CD1c-positive myeloid dendritic cell (primary cell): ENCODE data around the gene UGT2A1.

Source experiments
- DNase-seq: peaks from one replicate; pipeline ENCODE4 v3.0.0-alpha.2; 2016; ENCODE audit errors: extremely low spot score

The UGT2A1 gene

GRCh38 chr4:69589884-69590283 is 63.2 kb downstream of the UGT2A1 start:
- no peak for DNase-seq

GRCh38 chr4:69584135-69584534 is 68.9 kb downstream of the UGT2A1 start:
- DNase-seq: no peak

DNA sequence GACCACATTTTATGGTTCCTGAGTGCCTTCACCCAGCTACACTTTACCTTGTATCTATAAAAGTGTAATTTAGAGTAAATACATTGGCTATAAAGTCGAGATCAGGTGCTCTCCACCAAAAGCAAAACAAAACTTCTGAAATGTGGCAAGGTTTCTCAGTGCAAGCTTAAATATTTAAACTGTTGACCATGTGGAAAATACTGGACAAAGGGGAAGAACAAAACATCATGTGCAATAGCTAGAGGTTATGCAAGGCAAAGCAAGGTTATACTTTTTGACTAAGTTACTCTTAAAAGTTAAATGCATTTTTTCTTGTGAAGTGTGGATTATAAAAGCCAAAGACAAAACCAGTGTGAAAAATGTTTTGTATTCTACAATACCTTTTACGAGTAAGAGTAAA is 69.5 kb downstream of the UGT2A1 start:
- DNase-seq: no peak

DNA sequence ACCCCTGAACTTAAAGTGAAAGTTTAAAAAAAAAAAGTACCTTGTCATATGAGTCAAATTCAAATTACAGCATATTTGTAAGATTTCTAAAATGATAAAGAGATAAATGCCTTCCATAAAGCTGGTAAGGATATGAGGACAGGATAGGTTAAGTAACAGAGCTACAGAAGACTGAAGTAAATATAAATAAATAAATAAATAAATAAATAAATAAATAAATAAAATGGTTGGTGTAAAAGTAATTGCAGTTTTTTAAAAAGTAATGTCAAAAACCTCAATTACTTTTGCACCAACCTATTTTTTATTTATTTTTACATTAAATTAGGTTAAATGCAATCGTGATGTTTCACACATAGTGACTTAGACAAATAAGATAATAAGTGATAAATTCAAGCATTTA is 75.8 kb downstream of the UGT2A1 start:
- no peak for DNase-seq

DNA sequence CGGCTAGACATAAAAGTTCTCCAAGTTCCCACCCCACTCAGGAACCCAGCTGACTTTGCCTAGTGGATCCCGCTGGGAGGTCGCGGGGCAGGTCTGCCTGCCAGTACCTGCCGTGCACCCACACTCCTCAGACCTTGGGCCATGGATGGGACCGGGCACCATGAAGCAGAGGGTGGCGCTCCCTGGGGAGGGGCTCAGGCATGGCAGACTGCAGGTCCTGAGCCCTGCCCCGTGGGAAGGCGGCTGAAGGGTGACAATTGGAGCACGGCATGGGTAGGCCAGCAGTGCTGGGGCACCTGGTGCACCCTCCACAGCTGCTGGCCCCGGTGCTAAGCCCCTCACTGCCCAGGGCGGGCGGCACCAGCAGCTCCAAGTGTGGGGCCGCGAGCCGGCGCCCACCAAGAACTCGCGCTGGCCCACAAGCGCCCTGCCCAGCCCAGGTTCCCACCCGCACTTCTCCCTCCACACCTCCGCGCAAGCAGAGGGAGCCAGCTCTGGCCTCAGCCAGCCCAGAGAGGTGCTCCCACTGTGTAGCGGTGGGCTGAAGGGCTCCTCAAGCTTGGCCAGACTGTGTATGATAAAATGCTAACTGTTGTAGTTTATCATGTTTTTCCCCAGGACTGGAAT is 76.7 kb downstream of the UGT2A1 start:
- no peak for DNase-seq

DNA sequence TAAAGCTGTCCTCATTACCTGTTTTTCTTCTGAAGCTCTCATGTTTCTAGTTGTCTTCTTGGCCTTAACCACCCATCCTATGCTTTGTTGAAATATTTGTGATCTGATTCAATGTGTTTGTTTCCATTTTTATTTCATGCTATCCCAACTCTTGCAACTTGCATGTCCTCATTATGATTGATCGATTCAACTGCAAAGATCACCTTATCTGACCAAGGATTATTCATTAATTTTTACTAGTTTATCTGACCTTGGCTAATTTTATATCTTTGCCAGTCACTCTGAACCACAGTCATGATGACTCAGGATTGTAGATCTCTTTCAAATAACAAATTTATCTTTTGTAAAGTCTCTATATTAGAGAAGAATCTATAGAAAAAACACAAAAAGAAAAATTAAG is 84.3 kb downstream of the UGT2A1 start:
- no peak for DNase-seq

DNA sequence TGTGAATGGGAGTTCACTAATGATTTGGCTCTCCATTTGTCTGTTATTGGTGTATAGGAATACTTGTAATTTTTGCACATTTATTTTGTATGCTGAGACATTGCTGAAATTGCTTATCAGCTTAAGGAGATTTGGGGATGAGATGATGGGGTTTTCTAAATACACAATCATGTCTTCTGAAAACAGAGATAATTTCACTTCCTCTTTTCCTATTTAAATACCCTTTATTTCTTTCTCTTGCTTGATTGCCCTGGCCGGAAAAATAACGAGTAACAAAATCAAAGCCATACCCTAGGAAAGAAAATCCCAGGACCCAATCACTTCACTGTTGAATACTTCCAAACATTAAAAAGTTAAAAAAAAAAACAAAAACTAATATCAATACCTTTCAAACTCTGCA is 89.6 kb downstream of the UGT2A1 start:
- DNase-seq: no peak

DNA sequence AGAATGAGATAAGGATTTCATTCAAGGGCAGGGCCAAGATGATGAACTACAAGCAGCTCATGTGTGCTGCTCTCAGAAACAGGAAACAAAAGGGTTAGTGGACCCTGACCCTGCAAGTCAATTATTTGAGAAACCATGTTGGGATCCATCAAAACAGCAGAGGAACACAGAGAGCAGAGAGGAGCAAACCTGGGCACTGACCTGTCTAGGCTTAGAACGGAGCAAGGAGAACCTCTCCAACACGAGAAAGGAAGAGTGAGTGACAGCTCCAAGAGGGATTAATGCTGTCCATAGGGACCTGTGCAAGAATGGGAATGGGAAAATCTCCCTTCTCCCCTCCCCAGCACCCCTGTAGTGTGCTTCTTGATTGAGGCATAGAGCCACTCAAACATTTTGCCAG is 103.4 kb downstream of the UGT2A1 start:
- DNase-seq: no peak

DNA sequence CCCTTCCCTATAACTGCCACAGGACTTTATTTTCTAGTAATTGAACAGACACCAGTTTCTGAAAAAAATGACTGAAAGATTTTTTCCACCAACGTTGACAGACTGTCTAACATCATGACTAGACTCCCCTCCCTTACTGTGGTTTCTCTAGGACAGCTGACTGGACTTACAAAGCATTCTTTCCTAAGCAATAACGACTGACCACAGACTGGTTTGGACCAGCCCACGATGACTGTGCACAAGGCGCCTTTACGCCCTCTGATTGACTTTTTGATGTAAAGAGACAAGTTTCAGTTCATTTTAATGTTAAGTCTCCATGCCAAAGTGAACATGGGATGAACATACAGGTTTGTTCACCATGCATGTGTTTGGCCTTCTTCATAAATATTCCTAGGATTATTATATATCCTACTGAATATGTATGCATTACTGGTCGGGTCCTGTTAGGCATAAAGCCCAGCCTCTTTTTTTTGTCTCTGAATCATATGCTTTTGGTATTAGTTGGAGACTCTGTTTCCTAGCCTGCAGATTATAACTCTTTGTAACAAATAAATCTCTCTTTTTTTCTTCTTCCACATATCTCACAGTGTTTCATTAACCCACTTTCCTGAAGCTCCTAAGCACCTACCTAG is 106.8 kb downstream of the UGT2A1 start:
- no peak for DNase-seq
